Activated CD4-positive, CD25-positive, alpha-beta regulatory T cell treated with anti-CD3 and anti-CD28 coated beads, Interleukin-2, amount 50 U/mL, for 72 hours (primary cell): ENCODE data around the gene RGS12.

Source experiments
- DNase-seq: peaks from one replicate; pipeline ENCODE4 v3.0.0; 2021

Gene RGS12

GRCh38 chr4:3255611-3256186, 37.1 kb upstream of the RGS12 start:
- DNase-seq: peak; percentile 27

GRCh38 chr4:3256230-3257102, 36.4 kb upstream of the RGS12 start:
- DNase-seq: peak; percentile 27

GRCh38 chr4:3257103-3257555, 35.7 kb upstream of the RGS12 start:
- peak; percentile 24 for DNase-seq

GRCh38 chr4:3257556-3258482, 35.0 kb upstream of the RGS12 start:
- peak; percentile 17 for DNase-seq

- peak; percentile 22 for DNase-seq
Measured at GRCh38 chr4:3261411-3262207, 31.2 kb upstream of the RGS12 start.

- DNase-seq: peak; percentile 23
Measured at GRCh38 chr4:3262208-3263052, 30.4 kb upstream of the RGS12 start.

GRCh38 chr4:3263053-3263875, 29.6 kb upstream of the RGS12 start:
- peak; percentile 25 for DNase-seq

- no peak for DNase-seq
Measured at GRCh38 chr4:3263876-3264193, 29.0 kb upstream of the RGS12 start.

- no peak for DNase-seq
Measured at GRCh38 chr4:3266076-3266475, 26.7 kb upstream of the RGS12 start.

- no peak for DNase-seq
Measured at GRCh38 chr4:3267576-3268394, 25.0 kb upstream of the RGS12 start.

- DNase-seq: no peak
Measured at GRCh38 chr4:3268395-3269104, 24.3 kb upstream of the RGS12 start.

- DNase-seq: no peak
Measured at GRCh38 chr4:3269105-3269927, 23.5 kb upstream of the RGS12 start.

GRCh38 chr4:3269991-3270611, 22.7 kb upstream of the RGS12 start:
- DNase-seq: no peak

GRCh38 chr4:3271131-3271530, 21.7 kb upstream of the RGS12 start:
- DNase-seq: no peak

GRCh38 chr4:3276986-3277385, 15.8 kb upstream of the RGS12 start:
- DNase-seq: no peak

- DNase-seq: no peak
Measured at GRCh38 chr4:3280466-3280865, 12.4 kb upstream of the RGS12 start.

GRCh38 chr4:3283483-3283882, 9.3 kb upstream of the RGS12 start:
- no peak for DNase-seq

GRCh38 chr4:3283916-3284315, 8.9 kb upstream of the RGS12 start:
- no peak for DNase-seq
